Measurements from ENCODE around the gene DNASE1. TPM values are rescaled to one million over a fixed set of nuclear protein-coding genes. Genes with fewer than 3 reads are reported as not detected.

Gene DNASE1
- total and polyA plus RNA-seq, 4 donors = 5.5 to 39.5 (median 8.3) TPM

- ATAC-seq (ENCODE audit: insufficient read depth, low FRiP score) = no peak
- Histone ChIP-seq H3K9ac (ENCODE audit: insufficient read depth in 1 of 2, low read length in 2 of 2) (no peak overlapping the region), H3K36me3 (ENCODE audit: control insufficient read depth in 4 of 4, insufficient read depth in 4 of 4, low read length in 4 of 4) (peaks cover 0 to 55% (median 21%) of the 10 kb centered on the region in 4 donors), H3K4me1 (ENCODE audit: control insufficient read depth in 5 of 5, insufficient read depth in 5 of 5, low read length in 5 of 5) (no peaks in the 10 kb centered on the region), H3K9me3 (ENCODE audit: control insufficient read depth in 4 of 4, insufficient read depth in 3 of 4, low read length in 3 of 4) (no peaks in the 10 kb centered on the region), H3K4me3 (no peak overlapping the region), H3K27ac (ENCODE audit: low read depth in 1 of 2, low read length in 1 of 2) (no peak overlapping the region), H3K27me3 (ENCODE audit: control insufficient read depth in 3 of 3, insufficient read depth in 3 of 3, low read length in 2 of 3) (no peaks in the 10 kb centered on the region)
- no peak for TF ChIP-seq CTCF (IDR thresholded peaks at IDR 0.05; ENCODE audit: control extremely low read depth, extremely low read depth)
- WGBS, 2 donors = 91 to 92% methylated on average over 13 of the region's 13 CpGs
- DNase-seq = peak in 1 of 3 donors; percentile 6
Measured at GRCh38 chr16:3673676-3674377, 19.3 kb downstream of the DNASE1 start.

- ATAC-seq (ENCODE audit: insufficient read depth, low FRiP score) (no peak), DNase-seq (no peak)
- peaks cover 0 to 60% (median 24%) of the 10 kb centered on the region in 4 donors for H3K36me3 ChIP-seq (ENCODE audit: control insufficient read depth in 4 of 4, insufficient read depth in 4 of 4, low read length in 4 of 4)
- no peaks in the 10 kb centered on the region for H3K4me1 ChIP-seq (ENCODE audit: control insufficient read depth in 5 of 5, insufficient read depth in 5 of 5, low read length in 5 of 5)
- no peak overlapping the region for H3K4me3 ChIP-seq
- TF ChIP-seq CTCF (IDR thresholded peaks at IDR 0.05; ENCODE audit: control extremely low read depth, extremely low read depth) = no peak
- no peaks in the 10 kb centered on the region for H3K27me3 ChIP-seq (ENCODE audit: control insufficient read depth in 3 of 3, insufficient read depth in 3 of 3, low read length in 2 of 3)
- 94 to 97% methylated on average over 30 to 34 of the region's 34 CpGs for WGBS, 2 donors
- H3K27ac ChIP-seq (ENCODE audit: low read depth in 1 of 2, low read length in 1 of 2) = no peak overlapping the region
- H3K9ac ChIP-seq (ENCODE audit: insufficient read depth in 1 of 2, low read length in 2 of 2) = no peak overlapping the region
- H3K9me3 ChIP-seq (ENCODE audit: control insufficient read depth in 4 of 4, insufficient read depth in 3 of 4, low read length in 3 of 4) = no peaks in the 10 kb centered on the region
Measured at GRCh38 chr16:3674513-3675295, 20.2 kb downstream of the DNASE1 start.

- DNase-seq = peak in 1 of 3 donors; percentile 15
Measured at GRCh38 chr16:3675601-3676130, 21.2 kb downstream of the DNASE1 start.

More at GRCh38 chr16:3675601-3676130, 21.2 kb downstream of the DNASE1 start:
- no peak for ATAC-seq (ENCODE audit: insufficient read depth, low FRiP score)
- WGBS, 2 donors = 84 to 90% methylated on average over 24 of the region's 24 CpGs
- Histone ChIP-seq H3K4me3 (no peak overlapping the region), H3K27ac (ENCODE audit: low read depth in 1 of 2, low read length in 1 of 2) (no peak overlapping the region), H3K4me1 (ENCODE audit: control insufficient read depth in 5 of 5, insufficient read depth in 5 of 5, low read length in 5 of 5) (no peaks in the 10 kb centered on the region), H3K9me3 (ENCODE audit: control insufficient read depth in 4 of 4, insufficient read depth in 3 of 4, low read length in 3 of 4) (no peaks in the 10 kb centered on the region), H3K9ac (ENCODE audit: insufficient read depth in 1 of 2, low read length in 2 of 2) (no peak overlapping the region), H3K36me3 (ENCODE audit: control insufficient read depth in 4 of 4, insufficient read depth in 4 of 4, low read length in 4 of 4) (peaks cover 0 to 65% (median 26%) of the 10 kb centered on the region in 4 donors), H3K27me3 (ENCODE audit: control insufficient read depth in 3 of 3, insufficient read depth in 3 of 3, low read length in 2 of 3) (no peaks in the 10 kb centered on the region)
- no peak for TF ChIP-seq CTCF (IDR thresholded peaks at IDR 0.05; ENCODE audit: control extremely low read depth, extremely low read depth)

All from lung (tissue), 12 donors.